Peyer's patch (tissue), 4 donors: Measurements from ENCODE around the gene WT1.

ENCODE experiments used
- CTCF ChIP-seq, 6 experiments: fragments of 450-650 bp in 4 of 6; fragments of 200-600 bp in 2 of 6; sonication (generic) in 1 of 6; IDR thresholded peaks; one replicate each; pipeline ENCODE4 v1.5.1; 2017 to 2019; ENCODE audit warnings: antibody characterized with exemption in 6 of 6, mild to moderate bottlenecking in 3 of 6, moderate library complexity in 1 of 6
- POLR2A ChIP-seq, 2 donors: fragments of 450-650 bp; IDR thresholded peaks; one replicate each; pipeline ENCODE4 v1.5.1; 2017; ENCODE audit warnings: antibody characterized with exemption in 2 of 2, mild to moderate bottlenecking in 2 of 2, moderate library complexity in 2 of 2

GRCh38 chr11:32426819-32427615, 8.3 kb downstream of the WT1 start:
- TF ChIP-seq CTCF (IDR thresholded peaks at IDR 0.05), result no peak
- TF ChIP-seq POLR2A (IDR thresholded peaks at IDR 0.05), result no peak
